ENCODE data around the gene LPP.

DNA sequence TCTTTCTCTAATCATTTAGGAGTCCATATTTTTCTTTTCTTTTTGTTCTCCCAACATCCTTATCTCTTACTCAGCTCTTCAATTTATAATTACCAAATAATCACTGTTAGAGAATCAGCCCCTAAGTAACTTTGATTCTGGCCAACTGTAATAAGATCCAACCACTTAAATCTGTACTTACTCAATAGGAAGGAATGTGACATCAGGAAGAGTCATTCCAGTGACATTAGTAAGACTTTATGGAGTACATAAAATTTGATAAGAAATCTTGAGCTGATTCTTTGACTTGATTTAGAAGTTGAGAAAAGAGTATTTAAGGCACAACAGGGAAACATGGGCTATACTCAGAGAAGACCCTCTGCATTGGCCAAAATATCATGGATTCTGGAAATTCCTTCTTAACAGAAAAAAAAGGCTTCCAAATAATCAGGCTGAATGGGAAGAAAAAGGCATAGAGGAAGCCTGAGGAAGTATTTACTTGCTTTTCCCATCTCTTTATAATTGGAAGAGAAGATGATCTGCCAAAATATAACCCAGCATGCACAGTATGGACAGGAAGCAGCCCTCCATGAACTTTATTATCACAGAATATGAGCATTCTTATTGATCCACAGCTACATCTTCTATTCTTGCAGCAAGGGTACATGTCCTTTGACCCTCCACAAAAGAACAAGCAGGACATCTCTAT is 728.1 kb downstream of the LPP start:
- TF ChIP-seq ZNF282 (CRISPR knock-in tag; IDR thresholded peaks at IDR 0.05), result no peak
- TF ChIP-seq CBX8 (IDR thresholded peaks at IDR 0.05; ENCODE audit: borderline replicate concordance, extremely low read depth, low read depth, low read length, poor library complexity, severe bottlenecking), result no peak
- TF ChIP-seq ZNF699 (CRISPR knock-in tag; IDR thresholded peaks at IDR 0.05; ENCODE audit: insufficient replicate concordance), result no peak
- TF ChIP-seq, protein P1, sequence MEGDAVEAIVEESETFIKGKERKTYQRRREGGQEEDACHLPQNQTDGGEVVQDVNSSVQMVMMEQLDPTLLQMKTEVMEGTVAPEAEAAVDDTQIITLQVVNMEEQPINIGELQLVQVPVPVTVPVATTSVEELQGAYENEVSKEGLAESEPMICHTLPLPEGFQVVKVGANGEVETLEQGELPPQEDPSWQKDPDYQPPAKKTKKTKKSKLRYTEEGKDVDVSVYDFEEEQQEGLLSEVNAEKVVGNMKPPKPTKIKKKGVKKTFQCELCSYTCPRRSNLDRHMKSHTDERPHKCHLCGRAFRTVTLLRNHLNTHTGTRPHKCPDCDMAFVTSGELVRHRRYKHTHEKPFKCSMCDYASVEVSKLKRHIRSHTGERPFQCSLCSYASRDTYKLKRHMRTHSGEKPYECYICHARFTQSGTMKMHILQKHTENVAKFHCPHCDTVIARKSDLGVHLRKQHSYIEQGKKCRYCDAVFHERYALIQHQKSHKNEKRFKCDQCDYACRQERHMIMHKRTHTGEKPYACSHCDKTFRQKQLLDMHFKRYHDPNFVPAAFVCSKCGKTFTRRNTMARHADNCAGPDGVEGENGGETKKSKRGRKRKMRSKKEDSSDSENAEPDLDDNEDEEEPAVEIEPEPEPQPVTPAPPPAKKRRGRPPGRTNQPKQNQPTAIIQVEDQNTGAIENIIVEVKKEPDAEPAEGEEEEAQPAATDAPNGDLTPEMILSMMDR (IDR thresholded peaks at IDR 0.05 in 2 of 3, conservative IDR thresholded peaks at IDR 0.05 in 1 of 3; ENCODE audit: insufficient read depth in 2 of 3, low read depth in 1 of 3, low read length in 3 of 3), result no peak
- TF ChIP-seq TAF1 (IDR thresholded peaks at IDR 0.05; ENCODE audit: control insufficient read depth, extremely low read depth, insufficient read depth, low read length, severe bottlenecking), result no peak
- no peak for TF ChIP-seq POLR2A (conservative IDR thresholded peaks at IDR 0.05)
- TF ChIP-seq, protein P2, sequence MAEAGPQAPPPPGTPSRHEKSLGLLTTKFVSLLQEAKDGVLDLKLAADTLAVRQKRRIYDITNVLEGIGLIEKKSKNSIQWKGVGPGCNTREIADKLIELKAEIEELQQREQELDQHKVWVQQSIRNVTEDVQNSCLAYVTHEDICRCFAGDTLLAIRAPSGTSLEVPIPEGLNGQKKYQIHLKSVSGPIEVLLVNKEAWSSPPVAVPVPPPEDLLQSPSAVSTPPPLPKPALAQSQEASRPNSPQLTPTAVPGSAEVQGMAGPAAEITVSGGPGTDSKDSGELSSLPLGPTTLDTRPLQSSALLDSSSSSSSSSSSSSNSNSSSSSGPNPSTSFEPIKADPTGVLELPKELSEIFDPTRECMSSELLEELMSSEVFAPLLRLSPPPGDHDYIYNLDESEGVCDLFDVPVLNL (CRISPR knock-in tag; IDR thresholded peaks at IDR 0.05; ENCODE audit: low read depth), result no peak
- TF ChIP-seq LARP7 (IDR thresholded peaks at IDR 0.05), result no peak

Measured in K562 (cell line).